Type B pancreatic cell (in vitro differentiated cells): ENCODE data around the gene KIF26B. TPM values are rescaled to one million over a fixed set of nuclear protein-coding genes. Genes with fewer than 3 reads are reported as not detected.

Experiments
- DNase-seq: peaks from one replicate; pipeline ENCODE4 v3.0.0; 2021; ENCODE audit warnings: mixed read lengths; ENCODE audit not compliant: unreplicated experiment; ENCODE audit errors: extremely low spot score
- H3K27ac Mint-ChIP-seq: 2 replicates; pipeline ENCODE4 v1.8.0; 2021; ENCODE audit warnings: mild to moderate bottlenecking, mixed read lengths
- H3K27me3 Mint-ChIP-seq: 2 replicates; pipeline ENCODE4 v1.8.0; 2021; ENCODE audit warnings: mixed read lengths
- H3K36me3 Mint-ChIP-seq: 2 replicates; pipeline ENCODE4 v1.8.0; 2021; ENCODE audit warnings: mixed read lengths
- H3K4me1 Mint-ChIP-seq: one replicate; pipeline ENCODE4 v1.8.0; 2021; ENCODE audit warnings: mixed read lengths; ENCODE audit not compliant: unreplicated experiment
- H3K4me3 Mint-ChIP-seq: 2 replicates; pipeline ENCODE4 v1.8.0; 2021; ENCODE audit warnings: mild to moderate bottlenecking, mixed read lengths
- H3K9me3 Mint-ChIP-seq: 2 replicates; pipeline ENCODE4 v1.8.0; 2021; ENCODE audit warnings: mixed read lengths
- CTCF ChIP-seq: fragments of 200-600 bp; sonication (generic); conservative IDR thresholded peaks from 2 replicates; pipeline ENCODE4 v1.5.0; 2021; ENCODE audit warnings: antibody characterized with exemption, mild to moderate bottlenecking
- total RNA-seq: library from RNA; stranded (reverse); gene quantifications from 2 replicates; pipeline ENCODE4 v1.2.1, GENCODE V29; 2021; ENCODE audit warnings: low replicate concordance

KIF26B gene
- total RNA-seq, 1 donor from 2014 or later = 22.1 TPM

GRCh38 chr1:245365095-245366020 is 210.6 kb downstream of the KIF26B start:
- H3K9me3 Mint-ChIP-seq = peaks cover 5% of the 10 kb centered on the region
- TF ChIP-seq CTCF = no peak
- no peak overlapping the region for H3K4me3 Mint-ChIP-seq
- peaks cover 26% of the 10 kb centered on the region for H3K4me1 Mint-ChIP-seq
- peaks cover 4% of the 10 kb centered on the region for H3K27me3 Mint-ChIP-seq
- DNase-seq = no peak
- H3K36me3 Mint-ChIP-seq = peaks cover 10% of the 10 kb centered on the region
- no peak overlapping the region for H3K27ac Mint-ChIP-seq

GRCh38 chr1:245366886-245367285 is 212.1 kb downstream of the KIF26B start:
- H3K27ac Mint-ChIP-seq = no peak overlapping the region
- peaks cover 8% of the 10 kb centered on the region for H3K9me3 Mint-ChIP-seq
- H3K4me1 Mint-ChIP-seq = peaks cover 22% of the 10 kb centered on the region
- H3K4me3 Mint-ChIP-seq = no peak overlapping the region
- no peak for TF ChIP-seq CTCF
- H3K36me3 Mint-ChIP-seq = peaks cover 14% of the 10 kb centered on the region
- DNase-seq = no peak
- H3K27me3 Mint-ChIP-seq = peaks cover 4% of the 10 kb centered on the region

DNA sequence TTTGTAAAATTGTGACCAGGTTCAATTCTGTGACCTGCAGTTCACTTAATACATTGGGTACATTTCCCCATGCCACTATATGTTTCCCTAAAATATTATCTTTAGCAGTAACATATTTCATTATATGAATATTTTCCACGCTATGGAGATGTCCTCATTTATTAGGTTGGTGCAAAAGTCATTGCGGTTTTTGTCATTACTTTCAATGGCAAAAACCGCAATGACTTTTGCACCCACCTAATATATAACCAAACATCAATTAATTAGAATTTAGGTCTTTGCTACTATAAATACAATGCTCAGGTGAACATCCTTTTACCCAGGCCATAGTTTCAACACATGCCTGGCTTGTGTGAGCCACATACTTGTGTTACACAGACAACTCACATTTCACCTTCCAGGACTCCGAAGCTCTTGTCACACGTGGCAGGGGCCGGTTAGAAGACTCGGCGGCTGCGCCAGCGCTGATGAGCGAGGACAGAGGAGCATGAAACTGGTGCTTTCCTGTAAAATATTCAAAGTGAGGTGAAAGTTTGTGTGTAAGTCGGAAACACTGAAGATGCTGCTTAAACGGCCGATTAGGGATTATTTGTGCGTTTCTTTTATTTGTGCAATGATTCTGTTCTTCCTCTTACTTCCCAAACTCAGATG is 215.5 kb downstream of the KIF26B start:
- H3K27ac Mint-ChIP-seq = no peak overlapping the region
- TF ChIP-seq CTCF = no peak
- H3K9me3 Mint-ChIP-seq = peaks cover 11% of the 10 kb centered on the region
- H3K4me3 Mint-ChIP-seq = no peak overlapping the region
- no peaks in the 10 kb centered on the region for H3K27me3 Mint-ChIP-seq
- DNase-seq = no peak
- peaks cover 25% of the 10 kb centered on the region for H3K36me3 Mint-ChIP-seq
- H3K4me1 Mint-ChIP-seq = peaks cover 6% of the 10 kb centered on the region

- Mint-ChIP-seq H3K9me3 (peaks cover 11% of the 10 kb centered on the region), H3K27ac (no peak overlapping the region), H3K4me3 (no peak overlapping the region), H3K4me1 (peaks cover 3% of the 10 kb centered on the region), H3K36me3 (peaks cover 28% of the 10 kb centered on the region), H3K27me3 (peaks cover 1% of the 10 kb centered on the region)
- DNase-seq = no peak
- no peak for TF ChIP-seq CTCF
Measured at GRCh38 chr1:245370905-245371581, 216.3 kb downstream of the KIF26B start.

DNA sequence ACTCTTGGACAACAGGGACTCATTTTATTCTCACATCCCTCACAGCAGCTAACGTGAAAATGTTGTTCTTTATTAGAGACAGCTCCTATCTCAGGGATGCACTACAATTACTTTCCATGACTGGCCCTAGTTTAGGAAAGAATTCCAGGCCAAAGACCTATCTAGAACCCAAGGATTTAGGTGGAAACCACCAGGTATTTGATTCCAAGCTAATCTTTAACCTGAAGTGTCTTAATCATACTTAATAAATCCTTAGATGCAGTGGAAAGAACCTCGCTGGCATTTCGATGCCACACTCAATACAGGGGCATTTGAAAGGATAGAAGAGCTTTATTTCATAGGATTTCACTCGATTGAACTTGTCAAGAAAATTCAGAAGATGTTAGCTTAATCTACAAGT is 218.3 kb downstream of the KIF26B start:
- Mint-ChIP-seq H3K27me3 (peaks cover 3% of the 10 kb centered on the region), H3K4me3 (no peak overlapping the region), H3K4me1 (peaks cover 5% of the 10 kb centered on the region), H3K9me3 (peaks cover 11% of the 10 kb centered on the region), H3K36me3 (peaks cover 27% of the 10 kb centered on the region), H3K27ac (no peak overlapping the region)
- TF ChIP-seq CTCF = no peak
- DNase-seq = no peak
